GM21786 (cell line): ENCODE measurements around the gene CMC1.
"Not testable (repeated sequence)": the region's sequence is repeated elsewhere in the genome, so short reads cannot be mapped to it uniquely, and the experiment has no call there.

Experiments used
- ATAC-seq: cut with Tn5 transposase; IDR thresholded peaks from one replicate; pipeline ENCODE4 v1.9.1; 2021; ENCODE audit not compliant: unreplicated experiment

CMC1 gene, protein sequence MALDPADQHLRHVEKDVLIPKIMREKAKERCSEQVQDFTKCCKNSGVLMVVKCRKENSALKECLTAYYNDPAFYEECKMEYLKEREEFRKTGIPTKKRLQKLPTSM

DNA sequence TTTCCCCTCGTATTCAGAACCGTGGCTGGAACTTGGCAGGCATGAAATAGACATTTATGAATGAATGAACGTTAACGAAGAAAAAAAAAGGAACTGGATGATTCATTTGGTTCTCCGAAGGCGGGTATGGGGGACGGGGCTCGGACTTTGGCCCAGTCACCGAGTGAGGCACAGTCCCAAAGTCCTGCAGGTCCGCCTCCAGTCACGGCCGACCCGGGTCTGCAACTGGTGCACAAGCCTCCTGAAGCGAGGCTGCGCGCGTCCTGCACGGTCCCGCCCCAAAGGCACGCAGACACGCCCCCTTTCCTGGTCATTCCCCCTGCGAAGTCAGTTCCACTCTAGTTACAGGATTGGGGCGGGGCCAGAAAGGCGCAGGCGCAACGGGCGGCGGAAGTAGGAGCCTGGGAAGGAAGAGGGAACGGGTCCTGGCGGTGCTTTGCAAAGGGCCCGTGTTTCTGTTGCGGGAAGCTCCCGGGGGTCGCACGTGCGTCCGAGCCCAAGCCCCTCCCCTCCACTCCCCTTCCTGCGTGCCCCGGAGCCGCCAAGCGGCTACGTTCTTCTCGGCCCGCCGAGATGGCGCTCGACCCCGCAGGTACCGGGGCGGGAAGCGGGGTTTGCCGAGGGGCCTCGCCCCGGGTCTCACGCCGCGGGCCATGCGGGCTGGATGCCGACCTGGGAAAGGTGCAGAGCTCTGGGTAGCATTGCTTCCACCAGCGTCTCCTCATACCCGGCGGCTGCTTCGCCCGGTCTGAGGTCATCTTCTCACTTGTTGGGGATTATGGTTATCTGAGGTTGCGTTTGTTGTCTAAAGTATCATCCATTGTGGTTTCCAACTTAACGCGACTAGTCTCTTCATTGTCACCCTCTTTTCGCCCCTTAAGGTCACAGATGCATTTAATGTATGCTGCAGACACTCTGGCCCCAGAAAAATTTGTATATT lies at the start of gene CMC1:
TSS of gene CMC1 (plus strand) at position 399 of the 940 bp plus-strand sequence. CDS start at position 574, 175 bp downstream.
- ATAC-seq, result peak; percentile 97

DNA sequence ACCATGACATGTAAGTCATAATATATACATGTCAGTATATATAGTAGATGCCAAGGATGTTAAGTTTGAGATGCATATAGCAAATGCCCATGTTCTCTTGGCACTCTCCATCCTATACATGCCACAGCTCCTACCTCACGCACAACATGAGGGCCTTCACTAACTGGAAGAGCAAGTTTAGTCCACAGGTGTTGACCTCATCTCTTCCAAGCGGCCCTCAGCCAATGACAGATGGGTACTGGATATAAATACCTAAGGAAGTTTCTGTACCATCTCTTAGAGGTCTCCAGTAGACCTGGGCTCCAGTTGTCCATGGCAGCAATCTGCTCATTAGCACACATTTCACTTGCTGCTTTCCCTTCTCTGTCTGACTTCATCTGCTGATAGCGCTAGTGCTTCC lies 43.3 kb upstream of the CMC1 start:
- no peak for ATAC-seq

DNA sequence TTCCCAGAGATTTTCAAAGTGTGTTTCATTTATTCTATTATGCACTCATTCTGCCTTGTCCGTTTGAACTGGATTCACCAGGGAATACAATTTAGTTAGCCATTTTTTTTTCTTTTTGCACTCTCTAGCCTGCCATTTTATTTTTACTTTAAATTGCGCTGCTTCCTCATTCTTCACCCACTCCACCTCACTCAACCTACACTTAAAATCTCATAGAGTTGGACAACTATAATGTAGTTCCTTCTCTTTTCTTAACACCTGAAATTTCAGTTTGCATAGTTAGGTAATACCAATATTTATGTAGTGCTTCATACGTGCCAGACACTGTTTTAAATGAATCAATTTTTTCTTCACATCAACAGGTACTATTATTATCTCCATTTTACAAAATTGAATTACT lies 42.4 kb upstream of the CMC1 start:
- no peak for ATAC-seq

DNA sequence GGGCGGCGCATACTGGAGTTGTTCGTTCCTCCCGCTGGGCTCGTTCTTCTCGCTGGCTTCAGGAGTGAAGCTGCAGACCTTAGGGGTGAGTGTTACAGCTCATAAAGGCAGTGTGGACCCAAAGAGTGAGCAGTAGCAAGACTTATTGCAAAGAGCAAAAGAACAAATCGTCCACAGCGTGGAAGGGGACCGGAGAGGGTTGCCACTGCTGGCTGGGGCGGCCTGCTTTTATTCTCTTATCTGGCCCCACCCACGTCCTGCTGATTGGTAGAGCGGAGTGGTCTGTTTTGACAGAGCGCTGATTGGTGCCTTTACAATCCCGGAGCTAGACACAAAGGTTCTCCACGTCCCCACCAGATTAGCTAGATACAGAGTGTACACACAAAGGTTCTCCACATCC lies 41.8 kb upstream of the CMC1 start:
- not testable (repeated sequence) for ATAC-seq

DNA sequence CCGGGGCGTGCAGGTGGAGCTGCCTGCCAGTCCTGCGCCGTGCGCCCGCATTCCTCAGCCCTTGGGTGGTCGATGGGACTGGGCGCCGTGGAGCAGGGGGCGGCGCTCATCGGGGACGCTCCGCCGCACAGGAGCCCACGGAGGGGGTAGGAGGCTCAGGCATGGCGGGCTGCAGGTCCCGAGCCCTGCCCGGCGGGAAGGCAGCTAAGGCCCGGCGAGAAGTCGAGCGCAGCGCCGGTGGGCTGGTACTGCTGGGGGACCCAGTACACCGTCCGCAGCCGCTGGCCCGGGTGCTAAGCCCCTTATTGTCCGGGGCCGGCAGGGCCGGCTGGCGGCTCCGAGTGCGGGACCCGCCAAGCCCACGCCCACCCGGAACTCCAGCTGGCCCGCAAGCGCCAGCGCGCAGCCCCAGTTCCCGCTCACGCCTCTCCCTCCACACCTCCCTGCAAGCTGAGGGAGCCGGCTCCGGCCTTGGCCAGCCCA lies 41.0 kb upstream of the CMC1 start:
- ATAC-seq, result not testable (repeated sequence)

DNA sequence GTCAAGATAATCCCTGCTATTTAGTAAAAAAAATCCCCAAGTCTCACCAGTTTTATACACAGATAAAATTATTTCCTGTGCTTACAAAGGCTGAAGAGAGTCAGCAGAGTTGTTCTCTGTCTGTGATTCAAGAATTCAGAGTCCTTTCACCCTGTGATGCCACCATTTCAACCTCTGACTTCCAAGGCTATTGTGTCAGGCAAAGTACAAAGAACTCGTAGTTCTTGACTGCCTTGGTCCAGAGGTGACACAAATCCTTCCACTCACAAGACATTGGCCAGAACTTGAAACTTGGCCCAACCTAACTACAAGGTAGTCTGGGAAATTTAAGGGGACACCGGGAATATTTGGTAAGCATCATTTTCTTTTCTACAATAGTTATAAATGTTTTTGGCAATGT lies 34.9 kb upstream of the CMC1 start:
- ATAC-seq, result no peak

DNA sequence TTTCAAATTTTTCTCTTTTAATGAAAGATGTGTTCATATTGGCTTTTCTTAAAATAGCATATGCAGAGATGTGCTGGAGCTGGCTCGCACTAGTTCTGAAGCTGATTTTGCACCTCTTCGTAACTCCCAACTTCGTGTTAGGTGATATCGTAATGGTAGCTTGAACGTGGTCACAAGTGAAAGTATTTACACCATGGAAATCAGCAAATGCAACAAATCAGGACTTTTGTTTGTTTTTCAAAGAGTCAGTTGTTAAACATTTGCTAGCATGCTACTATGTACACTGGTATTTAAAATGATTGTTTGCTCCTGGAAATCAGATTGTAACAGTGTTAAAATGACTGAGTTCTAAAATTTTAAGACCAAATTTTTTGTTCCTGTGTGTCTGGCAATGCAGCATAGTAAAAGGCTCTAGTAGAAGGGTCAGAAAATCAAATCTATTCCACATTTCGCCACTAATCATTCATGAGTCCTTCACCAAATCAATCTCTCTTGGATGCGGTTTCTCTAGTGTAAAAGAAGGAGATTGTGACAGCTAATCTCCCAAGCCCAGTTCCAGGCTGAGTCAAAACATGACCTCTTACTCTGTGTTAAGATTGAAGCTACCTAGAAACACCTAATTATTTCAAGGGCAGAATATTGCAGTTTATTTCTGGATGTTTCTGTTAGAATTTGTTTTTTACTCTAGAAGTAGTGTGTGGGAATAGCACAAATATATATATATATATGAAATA lies 34.3 kb upstream of the CMC1 start:
- no peak for ATAC-seq

DNA sequence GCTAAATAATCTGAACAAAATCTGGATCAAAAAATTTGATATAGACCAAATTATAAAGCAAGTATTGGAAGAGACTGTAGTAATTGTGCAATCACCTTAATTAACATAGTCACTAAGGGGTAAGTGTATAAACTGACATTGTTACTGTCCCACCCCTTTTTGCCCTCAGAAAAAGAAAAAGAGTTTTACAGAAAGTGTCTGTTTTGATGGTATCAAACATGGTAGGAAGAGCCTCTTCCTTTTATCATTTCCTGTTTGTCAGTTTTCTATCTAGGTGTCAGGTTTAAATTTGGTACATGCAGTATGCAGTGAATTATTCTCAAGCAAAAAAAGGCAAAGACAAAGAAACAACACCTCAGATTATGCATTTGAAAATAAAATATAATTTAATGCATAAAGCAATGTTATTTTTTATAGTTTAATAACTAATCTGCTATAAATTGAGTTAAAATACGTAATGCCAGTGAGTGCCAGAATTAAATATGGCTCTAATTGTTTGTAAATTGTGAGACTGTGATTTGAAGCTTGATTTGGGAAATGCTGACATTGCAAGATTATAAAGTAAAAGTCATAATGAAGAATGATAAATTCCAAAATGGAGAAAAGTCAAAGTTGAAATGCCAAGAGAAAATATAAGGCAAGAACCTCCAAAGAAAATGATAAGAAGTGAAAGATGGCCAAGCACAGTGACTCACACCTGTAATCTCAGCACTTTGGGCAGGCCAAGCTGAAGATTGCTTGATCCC lies 30.3 kb upstream of the CMC1 start:
- no peak for ATAC-seq

DNA sequence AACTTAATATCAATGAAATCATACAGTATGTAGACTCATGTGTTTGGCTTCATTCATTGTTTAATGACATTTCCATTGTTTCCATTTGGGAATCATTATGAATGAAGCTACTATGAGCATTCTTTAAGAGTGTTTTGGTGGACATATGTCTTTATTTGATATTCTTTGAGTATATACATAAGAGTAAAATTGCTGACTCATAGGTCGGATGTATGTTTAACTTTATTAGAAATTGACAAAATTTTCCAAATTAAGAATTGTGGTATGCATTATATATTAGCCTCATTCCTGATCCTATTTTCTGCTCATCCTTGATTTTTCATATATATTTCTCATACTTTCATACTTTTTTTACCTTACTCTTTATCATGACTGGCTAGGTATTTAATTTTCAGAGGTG lies 28.7 kb upstream of the CMC1 start:
- no peak for ATAC-seq

DNA sequence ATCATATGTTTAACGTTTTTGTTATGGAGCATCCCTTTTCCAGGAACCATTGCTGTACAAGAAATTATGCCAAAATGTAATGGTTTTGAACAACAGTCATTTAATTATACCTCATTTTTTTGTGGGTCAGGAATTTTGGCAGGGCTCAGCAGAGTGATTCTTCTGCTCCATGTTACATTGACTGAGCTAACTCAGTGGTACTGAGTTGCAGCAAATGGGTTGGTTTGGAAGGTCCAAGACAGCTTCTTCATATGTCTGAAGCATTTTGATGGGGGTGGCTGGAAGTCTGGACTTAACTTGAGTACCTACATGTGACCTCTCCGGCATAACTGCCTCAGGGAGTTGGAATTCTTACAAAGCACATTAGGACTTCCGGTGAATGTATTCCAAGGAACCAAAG lies 26.0 kb upstream of the CMC1 start:
- ATAC-seq, result no peak

DNA sequence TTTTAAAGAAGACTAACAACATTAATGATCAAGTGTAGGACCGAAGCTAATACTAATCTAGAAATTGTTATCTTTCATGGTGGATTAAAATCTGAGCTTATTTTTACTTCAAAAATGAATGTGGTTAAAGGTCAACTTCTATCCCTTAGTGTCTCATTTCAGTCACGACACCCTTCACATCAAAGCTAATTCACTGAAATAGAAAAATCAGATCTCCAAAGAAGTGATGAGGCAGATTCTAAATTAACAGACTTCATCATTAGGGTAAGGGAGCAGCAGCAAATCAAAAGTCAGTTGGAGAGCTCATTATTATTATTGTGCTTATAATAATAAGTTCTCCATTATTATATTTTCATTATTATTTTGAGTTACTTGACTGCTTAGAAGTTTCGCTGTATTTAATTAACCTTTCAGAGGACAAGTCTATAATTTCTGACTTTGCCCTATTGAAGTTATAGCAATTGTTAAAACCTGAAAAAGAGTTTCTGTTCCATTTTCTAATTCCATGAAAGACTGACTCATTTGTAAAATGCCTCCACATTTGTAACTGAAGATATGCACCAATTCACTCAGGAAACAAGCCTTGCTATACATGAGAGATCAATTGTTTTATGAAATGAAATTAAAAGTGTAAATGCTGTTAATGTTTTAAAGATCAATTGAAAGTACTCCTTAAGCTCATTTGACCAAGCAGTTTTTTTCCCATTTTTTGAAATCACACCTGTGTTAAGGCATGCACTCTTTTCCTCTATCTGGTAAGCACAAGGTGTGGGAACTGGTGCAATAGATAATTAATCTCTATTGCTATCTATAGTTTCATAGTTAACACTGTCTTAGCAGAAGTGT lies 23.1 kb upstream of the CMC1 start:
- peak; percentile 68 for ATAC-seq

DNA sequence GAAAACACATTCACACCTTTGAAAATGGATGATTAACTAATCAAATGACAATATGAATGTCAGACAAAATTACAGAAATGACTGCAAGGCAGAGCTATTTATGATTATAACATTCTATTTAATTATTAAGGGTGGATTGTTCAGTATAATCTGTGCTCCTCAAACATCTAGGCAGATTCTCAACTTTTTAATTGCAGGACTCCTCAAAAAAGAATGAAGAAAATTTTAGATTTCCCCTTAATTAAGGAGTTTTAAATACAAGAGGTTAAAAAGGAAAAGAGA lies 22.6 kb upstream of the CMC1 start:
- ATAC-seq, result no peak

DNA sequence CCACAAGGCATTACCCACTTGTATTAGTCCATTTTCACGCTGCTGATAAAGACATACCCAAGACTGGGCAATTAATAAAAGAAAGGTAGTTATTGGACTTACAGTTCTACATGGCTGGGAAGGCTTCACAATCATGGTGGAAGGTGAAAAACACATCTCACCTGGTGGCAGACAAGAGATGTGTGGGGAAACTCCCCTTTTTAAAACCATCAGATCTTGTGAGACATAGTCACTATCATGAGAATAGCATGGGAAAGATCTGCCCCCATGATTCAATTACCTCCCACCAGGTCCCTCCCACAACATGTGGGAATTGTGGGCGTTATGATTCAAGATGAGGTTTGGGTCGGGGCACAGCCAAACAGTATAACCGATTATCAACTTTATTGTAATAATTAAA lies 17.0 kb upstream of the CMC1 start:
- no peak for ATAC-seq

DNA sequence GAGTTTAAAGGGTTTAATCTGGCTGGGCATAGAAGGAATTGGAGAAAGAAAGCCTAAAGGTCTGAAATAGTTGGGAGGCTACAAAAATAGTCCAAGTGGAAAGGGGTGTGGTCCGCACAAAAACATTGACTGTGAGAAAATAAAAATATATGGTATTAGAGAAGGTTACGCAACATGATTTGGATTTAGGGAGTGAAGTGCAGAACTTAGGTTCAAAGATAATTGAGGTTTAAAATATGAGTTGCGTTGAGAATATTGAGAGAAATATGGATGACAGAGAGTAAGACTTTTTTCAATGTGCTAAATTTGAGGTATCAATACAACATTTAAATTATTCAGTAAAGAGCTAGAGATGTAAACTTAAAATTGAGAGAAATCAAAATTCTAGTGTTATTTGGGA lies 15.4 kb upstream of the CMC1 start:
- no peak for ATAC-seq

DNA sequence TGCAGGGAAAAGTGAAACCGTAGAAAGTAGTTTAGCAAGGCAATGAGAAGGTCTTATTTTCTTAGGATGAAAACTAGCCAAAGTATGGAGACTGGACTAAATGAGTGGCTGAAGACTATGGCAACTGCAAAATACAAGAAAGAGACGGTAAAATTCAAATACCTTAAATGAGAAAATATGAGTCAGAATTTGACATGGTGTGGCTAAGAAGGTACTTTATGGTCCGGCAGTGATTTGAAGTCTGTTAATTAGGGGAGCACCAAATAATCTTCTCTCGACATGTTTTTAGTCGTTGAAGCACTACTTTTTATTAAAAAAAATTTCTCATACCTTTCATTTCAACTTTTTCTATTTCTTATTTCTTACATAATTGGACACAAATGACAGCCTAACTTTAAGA lies 12.8 kb upstream of the CMC1 start:
- no peak for ATAC-seq

DNA sequence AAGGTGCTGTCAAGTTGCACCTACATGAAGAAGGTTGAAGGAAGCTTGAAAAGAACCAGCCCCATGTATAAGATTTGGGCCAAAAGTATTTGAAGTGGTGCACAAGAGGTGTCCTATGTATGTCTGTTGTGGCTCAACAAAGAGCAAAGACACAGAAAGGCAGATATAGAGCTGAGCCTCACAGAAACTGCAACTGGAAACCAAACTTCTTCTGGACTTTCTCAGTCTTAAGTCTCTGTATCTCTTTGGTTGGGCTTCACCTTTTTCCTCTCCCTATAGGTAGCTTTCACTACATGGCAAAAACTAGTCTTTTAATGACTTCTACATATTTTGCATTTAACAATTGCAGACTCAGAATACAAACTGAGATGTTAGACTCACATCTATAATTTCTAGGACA lies 8.8 kb upstream of the CMC1 start:
- ATAC-seq, result peak; percentile 64

DNA sequence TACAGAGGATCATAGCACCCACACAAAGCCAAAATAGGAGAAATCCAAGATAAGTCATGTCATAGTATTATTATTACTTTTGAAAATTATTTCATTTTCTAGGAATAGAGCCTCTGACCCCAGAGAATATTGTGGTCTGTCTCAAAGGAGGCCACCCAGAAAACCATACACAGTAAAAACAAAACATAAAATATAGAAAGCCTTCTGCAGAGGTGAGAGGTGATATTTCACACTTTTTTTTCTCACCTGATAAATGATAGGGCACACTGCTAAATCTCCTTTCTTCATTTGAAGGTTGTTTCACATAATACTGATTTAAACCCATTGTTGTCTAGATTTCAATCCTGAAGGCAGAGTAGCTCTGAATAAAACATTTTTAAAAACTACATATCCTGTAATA lies 7.0 kb upstream of the CMC1 start:
- no peak for ATAC-seq

DNA sequence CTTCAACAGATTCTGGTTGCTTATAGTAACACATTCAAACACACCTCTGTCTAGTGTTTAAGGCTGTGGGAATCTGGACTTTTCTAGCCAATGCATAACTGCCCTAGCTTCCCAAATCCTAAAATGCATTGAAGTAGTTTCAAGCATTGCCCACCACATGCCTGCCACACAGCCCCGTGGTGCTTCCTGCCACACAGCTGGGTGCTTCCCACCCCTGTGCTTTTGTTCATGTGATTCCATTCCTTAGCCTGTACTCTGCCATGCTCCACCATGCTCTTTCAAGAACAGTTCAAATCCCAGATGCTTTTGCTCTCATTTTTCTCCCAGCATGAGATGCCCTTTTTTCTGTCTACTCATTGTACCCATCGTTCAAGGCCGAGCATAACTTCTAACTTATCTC lies 2.3 kb upstream of the CMC1 start:
- no peak for ATAC-seq

DNA sequence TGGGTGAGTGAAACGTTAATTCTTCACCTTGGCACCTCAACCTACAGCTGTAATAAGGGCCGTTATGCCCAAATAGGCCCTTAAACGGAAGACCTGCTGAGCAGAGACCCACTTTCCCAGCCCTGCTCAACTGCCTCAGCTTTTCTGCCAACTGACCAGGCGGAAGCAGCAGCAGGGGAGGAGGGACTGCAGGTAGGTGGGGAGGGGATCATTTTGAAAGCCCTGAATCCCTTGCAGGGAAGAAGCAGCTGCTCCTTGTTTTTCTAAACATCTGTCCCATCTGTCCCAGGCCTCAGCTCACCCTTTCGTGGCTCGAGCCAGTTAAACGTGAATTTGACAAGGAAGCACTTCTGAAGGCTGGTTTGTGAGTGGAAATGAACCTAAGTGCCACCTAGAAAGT lies 978 bp upstream of the CMC1 start:
- ATAC-seq, result no peak

DNA sequence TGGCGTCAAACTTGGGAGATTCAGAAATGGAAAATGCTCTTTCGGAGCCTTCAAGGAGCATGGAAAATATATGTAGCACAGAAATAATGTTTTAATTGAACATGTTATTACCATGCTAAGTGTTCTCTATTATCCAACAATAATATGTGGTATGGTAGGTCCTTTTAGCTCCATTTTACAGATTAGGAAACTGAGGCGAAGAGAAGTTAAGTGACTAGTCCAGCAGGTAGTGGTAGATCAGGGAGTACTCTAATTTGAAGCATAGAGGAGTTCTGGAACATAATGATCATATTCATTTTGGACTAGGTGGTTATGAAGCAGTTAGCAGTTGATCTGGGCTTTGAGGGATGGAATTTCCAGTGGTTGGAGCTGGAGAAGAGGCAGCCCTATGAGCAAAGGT lies 1.1 kb downstream of the CMC1 start:
- no peak for ATAC-seq
